ENCODE data around the gene ATG2B. TPM values are rescaled to one million over a fixed set of nuclear protein-coding genes. Genes with fewer than 3 reads are reported as not detected.

ATG2B gene
- total RNA-seq = 22.4 TPM
- long read RNA-seq, partial matches to known transcripts = 5 of 9 reads
- long read RNA-seq, other reads (novel, unspliced or antisense) = 4 of 9 reads

- Histone ChIP-seq H3K4me3 (peak within 1 kb of the TSS; percentile 97), H3K9me3 (no peaks in the 10 kb centered on the region), H3K36me3 (no peaks in the 10 kb centered on the region), H3K27me3 (ENCODE audit: low read depth) (no peaks in the 10 kb centered on the region), H3K4me1 (peaks cover 29% of the 10 kb centered on the region), H3K27ac (peak within 1 kb of the TSS; percentile 92)
- intact Hi-C loops (cut with DNase I) = no loop called here
- peak; percentile 95 for DNase-seq
- no peak for TF ChIP-seq CTCF (IDR thresholded peaks at IDR 0.05)
- peak; percentile 96 to 98 for ATAC-seq
Observed at GRCh38 chr14:96362965-96363750, at the start of gene ATG2B, which contains the start of gene GSKIP. TSS of gene ATG2B (minus strand) at chr14:96363341. CDS start at chr14:96362976, 365 bp downstream. TSS of gene GSKIP (plus strand) at chr14:96363526. CDS start at chr14:96382248, 18,722 bp downstream.

- no peaks in the 10 kb centered on the region for H3K27me3 ChIP-seq (ENCODE audit: low read depth)
- no peaks in the 10 kb centered on the region for H3K9me3 ChIP-seq
- no peak for TF ChIP-seq CTCF (IDR thresholded peaks at IDR 0.05)
- intact Hi-C loops (cut with DNase I) = no loop called here
- no peak for ATAC-seq
- H3K4me3 ChIP-seq = no peak overlapping the region
- no peak for DNase-seq
- no peaks in the 10 kb centered on the region for H3K4me1 ChIP-seq
- no peaks in the 10 kb centered on the region for H3K36me3 ChIP-seq
- no peak overlapping the region for H3K27ac ChIP-seq
Observed at GRCh38 chr14:96410119-96410518, 47.0 kb upstream of the ATG2B start.

GRCh38 chr14:96409701-96410100, 46.6 kb upstream of the ATG2B start:
- Histone ChIP-seq H3K27me3 (ENCODE audit: low read depth) (no peaks in the 10 kb centered on the region), H3K27ac (no peak overlapping the region), H3K36me3 (no peaks in the 10 kb centered on the region), H3K4me3 (no peak overlapping the region), H3K9me3 (no peaks in the 10 kb centered on the region), H3K4me1 (no peaks in the 10 kb centered on the region)
- intact Hi-C loops (cut with DNase I) = no loop called here
- DNase-seq (no peak), ATAC-seq (no peak)
- TF ChIP-seq CTCF (IDR thresholded peaks at IDR 0.05) = no peak

GRCh38 chr14:96408608-96409007, 45.5 kb upstream of the ATG2B start:
- no peak for TF ChIP-seq CTCF (IDR thresholded peaks at IDR 0.05)
- intact Hi-C loops (cut with DNase I) = no loop called here
- Histone ChIP-seq H3K36me3 (no peaks in the 10 kb centered on the region), H3K27me3 (ENCODE audit: low read depth) (no peaks in the 10 kb centered on the region), H3K9me3 (no peaks in the 10 kb centered on the region), H3K27ac (no peak overlapping the region), H3K4me3 (no peak overlapping the region), H3K4me1 (no peaks in the 10 kb centered on the region)
- DNase-seq (no peak), ATAC-seq (peak in 1 of 2 donors; percentile 68)

- no peak for TF ChIP-seq CTCF (IDR thresholded peaks at IDR 0.05)
- Histone ChIP-seq H3K4me1 (no peaks in the 10 kb centered on the region), H3K27ac (no peak overlapping the region), H3K9me3 (no peaks in the 10 kb centered on the region), H3K27me3 (ENCODE audit: low read depth) (no peaks in the 10 kb centered on the region), H3K36me3 (no peaks in the 10 kb centered on the region), H3K4me3 (no peak overlapping the region)
- peak in 1 of 2 donors; percentile 27 for ATAC-seq
- intact Hi-C loops (cut with DNase I) = no loop called here
- DNase-seq = no peak
Observed at GRCh38 chr14:96407935-96408570, 44.9 kb upstream of the ATG2B start.

All from lower lobe of right lung (tissue), 2 donors.